HG03175 (cell line): ENCODE measurements around the gene CYP2C8.
"Not testable (repeated sequence)": the region's sequence is repeated elsewhere in the genome, so short reads cannot be mapped to it uniquely, and the experiment has no call there.

ENCODE experiments used
- ATAC-seq: cut with Tn5 transposase; IDR thresholded peaks from one replicate; pipeline ENCODE4 v1.9.1; 2021; ENCODE audit warnings: mild to moderate bottlenecking, moderate library complexity; ENCODE audit not compliant: unreplicated experiment

Gene CYP2C8

DNA sequence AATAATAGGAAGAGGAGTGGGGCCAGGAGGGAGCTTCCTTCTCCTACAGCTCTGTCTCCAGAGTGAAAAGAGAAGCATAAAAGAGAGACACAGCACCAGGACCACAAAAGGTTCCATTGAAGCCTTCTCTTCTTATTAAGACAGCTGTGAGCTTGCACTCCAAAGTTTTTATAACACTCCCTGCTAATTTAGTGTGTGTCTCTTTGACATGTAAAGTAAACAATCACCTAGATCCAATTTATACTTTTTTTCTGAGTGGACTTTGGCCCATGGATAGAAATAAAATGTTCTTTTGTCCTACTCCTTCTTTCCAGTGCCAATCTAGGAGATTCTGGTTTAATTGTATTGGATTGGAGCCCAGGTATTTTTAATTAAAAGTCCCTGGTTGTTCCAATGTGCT is at the start of gene CYP2C8:
Gene CYP2C8, minus strand, starts transcription at position 212 of the 400 bp plus-strand sequence. Its CDS starts 95 bp downstream, at position 117.
- ATAC-seq, result no peak

DNA sequence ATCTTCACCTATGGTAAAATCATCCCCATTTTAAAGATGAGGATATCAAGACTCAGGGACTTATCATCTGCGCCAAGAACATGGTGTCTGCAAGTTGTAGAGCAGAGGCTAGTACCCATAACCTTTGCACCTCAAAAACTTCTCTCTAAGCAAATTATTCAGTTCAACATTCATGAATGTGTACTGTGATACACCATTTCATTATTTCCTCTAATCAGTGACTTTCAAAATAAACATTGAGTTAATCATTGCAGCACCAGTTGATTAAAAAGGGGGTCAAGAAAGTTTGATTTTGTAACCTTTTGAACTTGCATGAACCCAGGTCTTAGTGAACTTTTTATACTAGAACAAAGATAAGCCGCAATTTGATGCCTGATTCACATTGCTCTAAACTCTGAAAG is 47.6 kb upstream of the CYP2C8 start:
- ATAC-seq, result no peak

GRCh38 chr10:95110823-95111222 is 41.5 kb upstream of the CYP2C8 start:
- not testable (repeated sequence) for ATAC-seq

GRCh38 chr10:95097805-95098204 is 28.5 kb upstream of the CYP2C8 start:
- no peak for ATAC-seq

DNA sequence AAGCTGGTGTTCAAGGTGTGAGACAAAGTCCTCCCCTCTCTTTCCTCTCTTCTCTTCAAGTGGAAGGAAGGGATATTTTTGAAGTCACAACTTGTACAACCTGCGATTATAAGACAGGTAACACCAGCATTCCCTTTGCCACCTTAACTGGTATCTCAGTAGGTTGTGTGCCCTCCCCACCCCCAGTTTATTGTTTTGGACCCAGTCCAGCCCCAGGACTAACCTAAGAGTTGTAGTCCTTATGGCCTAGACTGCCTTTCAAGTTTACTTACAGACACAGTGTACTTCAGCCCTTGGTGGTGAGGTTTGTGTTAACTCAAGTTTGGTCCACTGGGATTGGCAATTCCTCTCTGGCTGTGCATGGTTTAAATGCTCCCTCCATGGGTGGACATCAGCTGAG is 26.8 kb upstream of the CYP2C8 start:
- ATAC-seq, result no peak

DNA sequence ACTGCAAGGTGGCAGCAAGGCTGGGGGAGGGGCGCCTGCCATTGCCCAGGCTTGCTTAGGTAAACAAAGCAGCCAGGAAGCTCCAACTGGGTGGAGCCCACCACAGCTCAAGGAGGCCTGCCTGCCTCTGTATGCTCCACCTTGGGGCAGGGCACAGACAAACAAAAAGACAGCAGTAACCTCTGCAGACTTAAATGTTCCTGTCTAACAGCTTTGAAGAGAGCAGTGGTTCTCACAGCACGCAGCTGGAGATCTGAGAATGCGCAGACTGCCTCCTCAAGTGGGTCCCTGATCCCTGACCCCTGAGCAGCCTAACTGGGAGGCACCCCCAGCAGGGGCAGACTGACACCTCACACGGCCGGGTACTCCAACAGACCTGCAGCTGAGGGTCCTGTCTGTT is 10.3 kb upstream of the CYP2C8 start:
- not testable (repeated sequence) for ATAC-seq

- ATAC-seq, result no peak
Observed at GRCh38 chr10:95077556-95077955, 8.3 kb upstream of the CYP2C8 start.

- no peak for ATAC-seq
Observed at GRCh38 chr10:95071107-95071660, 1.9 kb upstream of the CYP2C8 start.

DNA sequence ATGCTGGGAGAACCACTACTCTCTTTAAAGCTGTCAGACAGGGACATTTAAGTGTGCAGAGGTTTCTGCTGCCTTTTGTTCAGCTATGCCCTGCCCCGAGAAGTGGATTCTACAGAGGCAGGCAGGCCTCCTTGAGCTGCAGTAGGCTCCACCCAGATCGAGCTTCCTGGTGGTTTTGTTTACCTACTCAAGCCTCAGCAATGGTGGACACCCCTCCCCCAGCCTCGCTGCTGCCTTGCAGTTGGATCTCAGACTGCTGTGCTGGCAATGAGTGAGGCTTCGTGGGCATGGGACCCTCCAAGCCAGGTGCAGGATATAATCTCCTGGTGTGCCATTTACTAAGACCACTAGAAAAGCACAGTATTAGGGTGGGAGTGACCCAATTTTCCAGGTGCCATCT is 5.2 kb downstream of the CYP2C8 start:
- not testable (repeated sequence) for ATAC-seq

GRCh38 chr10:95056744-95057363 is 12.4 kb downstream of the CYP2C8 start:
- no peak for ATAC-seq

- no peak for ATAC-seq
Observed at GRCh38 chr10:95049919-95050318, 19.4 kb downstream of the CYP2C8 start.

- no peak for ATAC-seq
Observed at GRCh38 chr10:95048206-95048605, 21.1 kb downstream of the CYP2C8 start.

DNA sequence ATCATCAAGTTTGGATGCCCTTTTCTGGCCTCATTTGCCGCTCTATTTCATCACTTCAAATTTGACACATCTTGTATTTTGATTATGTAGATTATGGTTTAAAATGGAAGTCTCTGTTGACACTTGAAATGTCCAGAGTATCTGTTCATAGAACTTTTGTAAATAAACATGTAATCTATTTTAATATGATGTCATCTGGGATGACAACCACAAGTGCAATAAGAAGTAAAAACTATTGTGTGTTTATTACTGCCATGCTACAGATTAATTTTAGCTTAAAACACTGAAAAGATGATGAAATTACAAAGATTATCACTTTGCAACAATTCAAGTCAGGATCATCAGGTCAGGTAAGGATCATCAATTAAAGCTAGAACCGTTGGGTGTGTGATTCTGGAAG is 30.0 kb downstream of the CYP2C8 start:
- no peak for ATAC-seq

DNA sequence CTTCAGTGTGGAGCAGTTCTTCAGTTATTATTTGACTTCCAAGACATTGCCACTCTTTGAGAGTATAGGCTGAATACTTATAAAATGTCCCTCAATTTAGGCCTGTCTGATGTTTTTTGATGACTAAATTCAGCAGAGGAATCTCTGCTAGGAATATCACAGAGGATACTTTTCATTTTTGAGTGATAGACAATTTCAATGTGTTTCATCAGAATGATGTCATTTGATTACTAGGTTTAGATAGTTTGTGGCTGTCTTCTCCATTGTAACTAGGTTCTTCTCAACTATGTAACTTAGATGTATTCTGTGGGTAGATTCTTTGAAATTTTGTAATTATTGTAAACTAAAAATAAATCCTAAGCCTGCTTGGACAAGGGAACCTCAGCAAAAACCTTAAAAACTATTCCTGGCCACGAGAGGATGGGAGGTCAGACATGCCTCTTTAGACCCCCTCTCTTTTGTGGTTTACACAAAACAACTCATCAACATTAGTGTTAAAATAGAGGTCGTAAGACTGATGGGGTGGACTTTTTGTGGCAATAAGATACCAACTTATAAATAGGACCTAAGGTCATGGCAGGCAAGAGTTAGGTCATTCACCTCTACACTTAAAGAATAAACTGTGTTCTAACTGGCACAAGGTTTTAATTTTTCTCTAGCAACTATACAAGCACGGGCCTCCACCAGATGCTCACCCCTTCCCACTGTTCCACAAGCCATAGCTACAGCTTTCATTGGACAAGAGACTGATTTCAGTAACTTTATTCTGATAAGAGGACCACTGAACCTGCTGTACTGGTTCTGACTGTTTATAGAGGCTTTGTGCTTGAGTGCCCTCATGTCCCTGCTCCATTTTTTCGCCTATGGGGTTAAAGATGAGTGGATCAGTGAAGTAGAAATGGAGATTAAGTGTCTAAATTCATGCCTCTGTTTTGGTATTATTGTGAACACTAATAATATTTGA is 33.7 kb downstream of the CYP2C8 start:
- no peak for ATAC-seq

DNA sequence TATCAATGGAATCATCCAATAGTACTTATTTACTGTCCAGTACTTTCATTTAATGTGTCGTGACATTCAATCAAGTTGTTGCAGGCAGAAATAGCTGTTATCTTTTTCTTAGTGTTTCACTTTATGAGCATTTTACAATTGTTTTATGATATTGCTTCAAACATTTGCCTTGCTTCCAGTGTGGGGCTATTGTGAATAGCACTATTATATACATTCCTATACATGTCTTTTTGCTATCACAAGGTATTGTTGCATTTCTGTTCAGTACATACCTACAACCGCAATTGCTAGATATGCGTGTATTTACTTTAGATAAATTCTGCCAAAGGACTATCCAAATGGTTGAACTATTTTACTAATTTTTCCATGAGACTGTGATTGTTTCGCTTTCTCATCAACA is 34.9 kb downstream of the CYP2C8 start:
- no peak for ATAC-seq

DNA sequence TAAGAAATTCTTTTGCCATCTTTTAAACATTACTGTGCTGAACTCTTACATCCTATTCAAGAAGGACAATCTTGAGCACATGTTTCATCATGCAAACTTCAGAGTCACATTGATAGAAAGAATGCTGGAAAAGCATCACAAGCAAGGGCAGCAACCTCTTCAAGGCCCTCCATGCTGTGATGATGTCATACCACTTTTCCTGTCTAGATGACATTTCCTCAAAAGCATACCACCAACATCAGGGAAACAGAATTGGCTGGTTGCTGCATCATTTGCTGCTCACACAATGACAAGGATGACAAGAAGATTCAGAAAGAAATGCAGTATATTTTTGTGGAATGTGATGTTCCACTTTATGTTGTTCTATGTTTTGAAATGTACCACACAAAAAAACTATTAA is 37.6 kb downstream of the CYP2C8 start:
- no peak for ATAC-seq

- no peak for ATAC-seq
Observed at GRCh38 chr10:95026461-95026860, 42.8 kb downstream of the CYP2C8 start.

DNA sequence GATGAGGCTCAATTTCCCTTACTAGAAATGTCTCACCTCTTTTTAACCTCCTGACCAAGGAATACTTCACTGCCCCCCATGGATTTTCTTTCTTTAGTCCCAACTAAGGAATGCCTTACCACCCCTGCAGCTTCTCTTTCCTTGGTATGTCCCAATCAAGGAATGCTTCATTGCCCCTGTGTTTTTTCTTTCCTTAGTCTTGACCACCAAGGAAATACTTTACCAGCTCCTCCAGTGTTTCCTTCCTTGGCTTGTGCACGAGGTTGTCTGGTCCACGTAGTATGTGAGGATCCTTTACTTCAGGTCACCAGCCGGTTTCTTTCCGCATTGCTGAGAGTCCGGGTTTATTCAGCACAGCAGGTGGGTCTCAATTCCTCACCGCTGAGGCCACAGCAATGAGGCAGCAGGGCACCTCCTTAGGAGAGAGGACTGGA is 71.5 kb downstream of the CYP2C8 start:
- no peak for ATAC-seq

DNA sequence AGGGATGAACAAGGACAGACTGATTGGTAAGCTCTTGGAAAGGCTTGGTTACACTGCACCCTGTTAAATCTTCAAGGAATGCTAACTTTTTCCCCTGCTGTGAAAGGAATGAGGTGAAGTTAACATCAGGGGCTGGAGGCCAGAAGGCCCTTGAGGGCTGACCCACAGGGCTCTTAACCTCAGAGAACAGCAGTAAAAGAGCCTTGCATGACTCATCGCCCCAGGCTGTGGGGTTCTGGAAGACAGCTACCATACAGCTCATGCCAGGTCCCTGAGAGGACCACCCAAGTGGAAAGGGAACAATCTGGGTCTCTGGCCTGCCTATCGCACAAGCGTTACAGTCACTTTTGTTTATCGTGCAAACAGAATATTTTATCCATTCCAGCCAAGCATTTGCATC is 76.5 kb downstream of the CYP2C8 start:
- no peak for ATAC-seq

DNA sequence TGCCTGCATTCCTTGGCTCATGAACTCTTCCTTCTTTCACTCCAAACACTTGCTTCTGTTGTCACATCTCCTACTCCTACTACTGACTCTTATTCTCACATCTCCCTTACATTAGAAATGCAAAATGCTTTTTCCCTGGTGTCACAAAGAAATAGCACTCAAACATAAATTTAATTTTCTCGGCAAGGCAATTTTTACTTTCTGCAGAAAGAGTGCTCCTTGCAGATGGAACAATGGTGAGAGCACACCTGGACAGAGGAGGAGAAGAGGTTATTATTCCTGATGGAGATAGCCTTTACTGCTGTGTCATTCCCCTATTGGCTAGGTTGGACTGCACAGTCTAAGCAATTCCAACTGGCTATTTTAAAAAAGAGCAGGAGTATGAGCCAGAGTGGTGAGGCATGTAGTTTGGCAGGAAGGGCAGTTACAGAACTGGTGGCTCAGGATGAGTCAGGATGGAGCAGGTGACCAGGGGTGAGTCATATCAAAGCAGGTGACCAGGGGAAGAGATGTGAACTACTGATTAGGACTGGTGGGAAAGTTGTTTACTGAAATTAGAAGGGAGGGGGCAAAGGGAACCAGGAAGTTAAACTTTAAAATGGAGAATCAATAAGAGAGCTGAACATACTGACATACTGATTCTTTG is 77.9 kb downstream of the CYP2C8 start:
- no peak for ATAC-seq

DNA sequence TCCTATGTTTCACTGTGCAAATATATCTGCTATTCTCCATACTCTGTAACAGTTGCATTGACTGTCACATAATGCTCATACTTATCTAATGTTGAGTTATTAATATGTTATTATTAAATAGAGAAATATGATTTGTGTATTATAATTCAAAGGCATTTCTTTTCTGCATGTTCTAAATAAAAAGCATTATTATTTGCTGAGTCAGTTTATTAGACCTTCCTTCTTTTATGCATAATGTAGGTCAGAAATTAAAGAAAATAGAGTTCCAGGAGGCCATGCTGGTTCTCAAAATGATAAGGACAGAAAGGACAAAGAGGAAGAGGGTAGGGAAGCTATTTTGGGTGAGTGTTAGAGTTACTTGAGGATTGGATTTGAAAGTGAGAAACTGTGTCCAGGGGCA is 80.1 kb downstream of the CYP2C8 start:
- ATAC-seq, result no peak
